ENCODE measurements around the gene TFIP11.

Gene TFIP11

DNA sequence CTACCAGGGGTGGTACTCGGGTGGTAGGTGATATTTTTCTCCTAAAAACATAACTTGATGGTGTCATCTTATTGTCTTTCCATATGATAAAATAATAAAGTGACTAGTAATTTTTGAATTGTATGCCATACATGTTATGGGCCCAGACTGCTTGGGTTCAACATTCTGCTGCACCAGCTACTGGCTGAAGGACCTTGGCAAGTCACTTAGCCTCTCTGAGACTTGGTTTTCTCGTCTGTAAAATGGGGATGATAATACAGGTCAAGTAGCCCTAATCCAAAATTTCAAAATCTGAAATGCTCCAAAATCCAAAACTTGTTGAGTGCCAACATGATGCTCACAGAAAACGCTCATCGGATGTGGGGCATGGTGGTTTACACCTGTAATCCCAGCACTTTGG lies 35.6 kb upstream of the TFIP11 start:
- Mint-ChIP-seq H3K27me3 (no peaks in the 10 kb centered on the region), H3K27ac (peak overlapping the region; percentile 82), H3K36me3 (ENCODE audit: low read depth) (peaks cover 21% of the 10 kb centered on the region), H3K9me3 (peaks cover 4% of the 10 kb centered on the region), H3K4me1 (peaks cover 39% of the 10 kb centered on the region), H3K4me3 (no peak overlapping the region)
- ATAC-seq (no peak), DNase-seq (no peak)

DNA sequence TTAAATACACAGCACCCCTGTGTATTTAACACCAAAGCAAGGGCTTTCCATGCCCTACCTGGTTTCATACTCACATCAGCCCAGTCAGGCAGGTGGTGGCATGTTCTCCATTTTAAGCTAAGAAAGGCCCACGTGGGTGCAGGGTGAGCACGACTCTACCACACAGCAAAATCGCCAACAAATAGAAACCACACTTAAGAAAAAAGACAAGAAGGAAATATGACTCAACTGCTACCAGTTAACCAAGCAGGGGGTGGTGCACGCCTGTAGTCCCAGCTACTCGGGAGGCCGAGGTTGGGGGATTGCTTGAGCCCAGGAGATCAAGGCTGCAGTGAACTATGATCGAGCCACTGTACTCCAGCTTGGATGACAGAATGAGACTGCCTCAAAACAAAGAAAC lies 35.2 kb upstream of the TFIP11 start:
- peak overlapping the region; percentile 82 for H3K27ac Mint-ChIP-seq
- peaks cover 4% of the 10 kb centered on the region for H3K9me3 Mint-ChIP-seq
- H3K36me3 Mint-ChIP-seq (ENCODE audit: low read depth) = peaks cover 21% of the 10 kb centered on the region
- ATAC-seq (peak; percentile 70), DNase-seq (peak; percentile 35)
- no peaks in the 10 kb centered on the region for H3K27me3 Mint-ChIP-seq
- H3K4me3 Mint-ChIP-seq = no peak overlapping the region
- H3K4me1 Mint-ChIP-seq = peaks cover 43% of the 10 kb centered on the region

DNA sequence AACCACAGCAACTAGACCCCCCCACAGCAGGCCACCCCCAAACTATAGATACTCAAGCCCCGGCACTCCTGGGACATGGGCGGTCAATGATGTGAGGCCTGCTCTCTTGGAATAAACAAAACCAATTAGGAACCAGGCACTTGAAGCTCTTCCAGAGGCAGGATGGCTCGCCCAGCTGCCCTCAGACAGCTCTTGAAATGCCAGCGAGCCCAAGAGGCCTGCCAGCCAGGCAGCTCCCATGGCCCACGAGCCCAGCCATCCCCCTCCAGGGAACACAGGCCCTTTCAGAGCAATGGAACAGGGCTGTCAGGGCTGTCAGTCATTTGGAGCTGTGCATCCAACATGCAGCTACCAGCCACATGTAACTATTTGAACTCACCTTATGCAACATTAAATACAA lies 34.0 kb upstream of the TFIP11 start:
- DNase-seq (no peak), ATAC-seq (no peak)
- Mint-ChIP-seq H3K27me3 (no peaks in the 10 kb centered on the region), H3K4me1 (peaks cover 45% of the 10 kb centered on the region), H3K9me3 (peaks cover 4% of the 10 kb centered on the region), H3K36me3 (ENCODE audit: low read depth) (peaks cover 21% of the 10 kb centered on the region), H3K4me3 (no peak overlapping the region), H3K27ac (no peak overlapping the region)

DNA sequence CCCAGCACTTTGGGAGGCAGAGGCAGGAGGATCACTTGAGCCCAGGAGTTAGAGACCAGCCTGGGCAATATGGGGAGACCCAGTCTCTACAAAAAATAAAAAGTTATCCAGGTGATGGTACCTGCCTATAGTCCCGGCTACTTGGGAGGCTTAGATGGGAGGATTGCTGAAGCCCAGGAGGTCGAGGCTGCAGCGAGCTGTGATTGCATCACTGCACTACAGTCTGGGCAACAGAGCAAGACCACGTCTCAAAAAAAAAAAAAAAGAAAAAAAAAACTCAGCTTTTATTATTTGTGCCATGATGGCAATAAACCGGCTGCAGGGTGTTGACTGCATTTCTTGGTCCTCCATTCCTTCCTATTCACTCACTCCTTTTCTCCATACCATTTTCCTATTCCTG lies 33.6 kb upstream of the TFIP11 start:
- H3K27me3 Mint-ChIP-seq = no peaks in the 10 kb centered on the region
- H3K4me1 Mint-ChIP-seq = peaks cover 45% of the 10 kb centered on the region
- no peak overlapping the region for H3K27ac Mint-ChIP-seq
- no peak for DNase-seq
- H3K36me3 Mint-ChIP-seq (ENCODE audit: low read depth) = peaks cover 21% of the 10 kb centered on the region
- peaks cover 4% of the 10 kb centered on the region for H3K9me3 Mint-ChIP-seq
- no peak overlapping the region for H3K4me3 Mint-ChIP-seq
- ATAC-seq = no peak

DNA sequence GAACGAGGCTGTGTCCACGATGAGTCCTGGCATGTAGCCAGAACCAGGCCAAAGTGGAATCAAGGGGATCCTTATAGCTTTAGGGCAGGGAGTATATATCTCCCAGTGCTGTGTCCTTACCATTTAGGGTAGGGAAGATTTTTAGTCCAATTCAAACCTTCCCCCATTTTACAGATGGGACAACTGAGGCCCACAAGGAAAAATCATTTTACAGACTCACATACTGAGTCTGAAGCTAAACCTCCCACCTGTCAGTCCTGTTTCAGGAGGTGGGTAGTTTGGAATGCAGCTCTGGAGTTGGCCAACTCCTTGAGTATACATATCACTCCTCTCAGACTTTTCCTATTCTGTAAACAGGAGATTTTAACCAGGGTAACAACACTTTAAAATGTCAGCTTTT lies 33.1 kb upstream of the TFIP11 start:
- H3K27ac Mint-ChIP-seq = peak overlapping the region; percentile 31
- H3K9me3 Mint-ChIP-seq = peaks cover 4% of the 10 kb centered on the region
- H3K4me1 Mint-ChIP-seq = peaks cover 45% of the 10 kb centered on the region
- no peak overlapping the region for H3K4me3 Mint-ChIP-seq
- no peaks in the 10 kb centered on the region for H3K27me3 Mint-ChIP-seq
- DNase-seq (no peak), ATAC-seq (no peak)
- peaks cover 24% of the 10 kb centered on the region for H3K36me3 Mint-ChIP-seq (ENCODE audit: low read depth)

DNA sequence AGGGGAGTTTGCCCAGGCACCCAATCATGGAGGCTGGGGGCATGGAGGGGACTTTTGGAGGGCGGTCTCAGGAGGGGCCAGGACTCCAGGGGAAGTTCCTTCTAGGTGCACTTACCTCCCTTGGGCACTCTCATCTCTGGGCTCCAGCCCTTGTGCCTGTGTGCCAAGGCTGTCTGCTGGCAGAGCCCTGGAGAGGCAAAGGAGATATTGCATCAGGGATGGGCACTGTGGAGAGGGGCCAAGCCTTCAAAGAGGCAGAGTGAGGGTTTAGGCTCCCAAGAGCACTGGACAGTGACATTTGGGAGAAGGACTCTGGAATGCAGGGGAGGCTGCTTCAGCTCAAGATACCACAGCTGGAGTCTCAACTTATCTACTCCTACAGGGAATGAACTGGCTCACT lies 32.2 kb upstream of the TFIP11 start:
- DNase-seq = no peak
- Mint-ChIP-seq H3K9me3 (peaks cover 4% of the 10 kb centered on the region), H3K27ac (no peak overlapping the region), H3K4me1 (peaks cover 45% of the 10 kb centered on the region), H3K4me3 (no peak overlapping the region), H3K27me3 (no peaks in the 10 kb centered on the region), H3K36me3 (ENCODE audit: low read depth) (peaks cover 31% of the 10 kb centered on the region)
- ATAC-seq = no peak

DNA sequence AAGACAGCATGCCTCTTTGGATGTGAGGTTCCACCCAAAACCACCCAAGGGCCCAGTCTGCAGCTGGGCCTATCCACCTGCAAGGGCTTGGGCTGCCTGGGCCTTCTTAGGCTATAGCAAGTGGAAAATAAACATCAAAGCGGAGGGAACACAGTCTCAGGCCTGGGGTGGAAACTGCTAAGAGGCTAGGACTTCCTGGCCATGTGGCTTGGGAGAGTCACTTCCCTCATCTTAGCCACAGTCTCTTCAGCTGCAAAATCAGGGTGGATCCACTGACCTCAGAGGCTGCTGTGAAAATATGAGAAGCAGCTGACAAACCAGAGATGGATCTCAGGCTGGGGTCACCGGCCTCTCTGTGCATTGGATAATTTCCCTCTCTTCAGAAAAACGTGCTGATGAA lies 30.6 kb upstream of the TFIP11 start:
- Mint-ChIP-seq H3K27ac (peak overlapping the region; percentile 52), H3K36me3 (ENCODE audit: low read depth) (peaks cover 34% of the 10 kb centered on the region), H3K27me3 (no peaks in the 10 kb centered on the region), H3K4me1 (peaks cover 43% of the 10 kb centered on the region), H3K9me3 (peaks cover 4% of the 10 kb centered on the region), H3K4me3 (no peak overlapping the region)
- ATAC-seq = peak; percentile 52
- no peak for DNase-seq

DNA sequence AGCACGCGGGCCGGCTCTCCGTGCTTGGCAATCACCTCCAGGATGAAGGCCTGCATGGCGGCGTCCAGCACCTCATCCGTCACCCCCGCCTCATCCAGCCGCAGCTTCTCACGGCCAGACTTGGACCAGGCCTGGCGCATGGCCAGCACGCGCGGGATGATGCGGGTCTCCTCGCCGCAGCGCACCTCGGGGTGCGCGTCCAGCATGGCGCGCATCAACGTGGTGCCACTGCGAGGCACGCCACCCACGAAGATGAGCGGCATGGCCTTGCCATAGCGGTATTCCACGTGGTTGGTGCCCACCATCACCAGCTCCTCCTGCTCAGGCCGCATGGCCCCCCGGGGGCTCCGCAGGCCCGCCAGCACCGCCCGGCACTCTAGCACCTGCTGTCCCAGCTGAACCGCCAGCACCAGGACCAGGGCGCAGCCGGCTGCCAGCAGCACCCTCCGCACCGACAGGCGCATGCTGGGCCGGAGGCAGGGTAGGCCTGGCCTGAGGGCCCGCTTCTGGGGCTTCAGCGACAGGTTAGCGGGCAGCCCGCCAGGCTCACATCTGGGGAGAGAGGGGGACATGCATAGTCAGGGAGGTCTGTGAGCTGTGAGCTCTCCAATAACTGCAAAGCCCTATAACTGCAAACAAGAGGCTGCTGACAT lies 29.0 kb upstream of the TFIP11 start:
- Mint-ChIP-seq H3K36me3 (ENCODE audit: low read depth) (peaks cover 23% of the 10 kb centered on the region), H3K9me3 (no peaks in the 10 kb centered on the region), H3K27me3 (no peaks in the 10 kb centered on the region), H3K27ac (no peak overlapping the region), H3K4me3 (no peak overlapping the region), H3K4me1 (peaks cover 39% of the 10 kb centered on the region)
- DNase-seq (no peak), ATAC-seq (no peak)

DNA sequence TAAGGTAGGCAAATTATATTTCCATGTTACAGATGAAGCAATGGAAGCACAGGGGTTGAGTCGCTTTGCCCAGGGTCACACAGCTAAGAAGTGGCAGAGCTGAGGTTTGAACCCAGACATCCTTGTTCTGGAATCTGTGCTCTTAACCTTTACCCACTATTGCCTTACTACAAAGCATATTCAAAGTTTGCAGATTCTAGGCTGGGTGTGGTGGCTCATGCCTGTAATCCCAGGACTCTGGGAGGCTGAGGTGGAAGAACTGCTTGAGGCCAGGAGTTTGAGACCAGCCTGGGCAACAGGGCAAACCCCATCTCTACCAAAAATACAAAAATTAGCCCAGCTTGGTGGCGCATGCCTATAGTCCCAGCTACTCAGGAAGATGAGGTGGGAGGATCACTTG lies 27.8 kb upstream of the TFIP11 start:
- no peaks in the 10 kb centered on the region for H3K27me3 Mint-ChIP-seq
- peaks cover 20% of the 10 kb centered on the region for H3K36me3 Mint-ChIP-seq (ENCODE audit: low read depth)
- ATAC-seq (no peak), DNase-seq (no peak)
- H3K9me3 Mint-ChIP-seq = no peaks in the 10 kb centered on the region
- H3K4me1 Mint-ChIP-seq = peaks cover 46% of the 10 kb centered on the region
- H3K27ac Mint-ChIP-seq = no peak overlapping the region
- H3K4me3 Mint-ChIP-seq = no peak overlapping the region

DNA sequence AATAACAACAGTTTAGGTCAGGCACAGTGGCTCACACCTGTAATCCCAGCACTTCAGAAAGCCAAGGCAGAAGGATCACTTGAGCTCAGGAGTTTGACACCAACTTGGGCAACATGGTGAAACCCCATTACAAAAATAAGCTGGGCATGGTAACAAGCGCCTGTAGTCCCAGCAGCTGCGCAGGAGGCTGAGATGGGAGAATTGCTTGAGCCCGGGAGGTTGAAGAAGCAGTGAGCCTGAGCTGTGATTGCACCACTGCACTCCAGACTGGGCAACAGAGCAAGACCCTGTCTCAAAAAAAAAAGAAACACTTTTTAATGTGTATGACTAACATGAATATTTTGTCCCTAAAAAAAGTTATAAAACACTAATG lies 24.5 kb upstream of the TFIP11 start:
- no peaks in the 10 kb centered on the region for H3K27me3 Mint-ChIP-seq
- H3K27ac Mint-ChIP-seq = peak overlapping the region; percentile 49
- DNase-seq (no peak), ATAC-seq (no peak)
- H3K9me3 Mint-ChIP-seq = no peaks in the 10 kb centered on the region
- no peak overlapping the region for H3K4me3 Mint-ChIP-seq
- H3K36me3 Mint-ChIP-seq (ENCODE audit: low read depth) = peaks cover 29% of the 10 kb centered on the region
- peaks cover 49% of the 10 kb centered on the region for H3K4me1 Mint-ChIP-seq

DNA sequence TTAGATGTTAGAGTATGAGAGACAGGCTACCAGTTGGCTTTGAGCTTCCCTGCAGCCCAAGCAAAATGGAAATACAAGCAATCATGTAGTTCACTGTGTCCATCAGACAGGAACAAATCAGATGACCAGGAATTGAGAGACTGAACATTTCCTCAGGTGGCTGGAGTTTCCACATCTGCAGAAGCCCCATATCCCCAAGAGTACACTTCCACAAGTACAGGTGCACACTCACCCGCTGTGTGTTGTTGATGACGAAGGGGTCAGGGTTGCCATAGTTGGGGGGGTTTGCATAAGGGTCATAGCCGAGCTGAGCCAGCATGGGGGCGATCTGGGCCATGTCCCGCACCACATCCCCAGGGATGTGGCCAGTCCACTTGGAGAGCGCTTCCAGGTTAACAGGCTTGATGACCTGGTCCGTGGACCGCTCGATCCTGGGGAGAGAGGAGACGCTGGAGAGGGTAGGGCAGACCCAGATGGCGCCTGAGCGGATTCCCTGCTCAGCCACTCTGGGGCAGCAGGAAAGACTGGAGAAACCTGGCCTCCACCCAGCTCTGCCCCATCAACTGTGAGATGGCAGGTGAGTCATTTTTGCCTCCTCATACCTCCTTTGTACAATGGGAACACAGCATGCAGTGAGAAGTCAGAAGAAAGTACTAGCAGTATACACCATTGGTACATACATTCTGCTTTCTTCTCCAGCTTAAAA lies 23.9 kb upstream of the TFIP11 start:
- DNase-seq (no peak), ATAC-seq (no peak)
- no peaks in the 10 kb centered on the region for H3K27me3 Mint-ChIP-seq
- peak overlapping the region; percentile 61 for H3K27ac Mint-ChIP-seq
- H3K36me3 Mint-ChIP-seq (ENCODE audit: low read depth) = peaks cover 33% of the 10 kb centered on the region
- H3K4me3 Mint-ChIP-seq = no peak overlapping the region
- peaks cover 49% of the 10 kb centered on the region for H3K4me1 Mint-ChIP-seq
- H3K9me3 Mint-ChIP-seq = no peaks in the 10 kb centered on the region

DNA sequence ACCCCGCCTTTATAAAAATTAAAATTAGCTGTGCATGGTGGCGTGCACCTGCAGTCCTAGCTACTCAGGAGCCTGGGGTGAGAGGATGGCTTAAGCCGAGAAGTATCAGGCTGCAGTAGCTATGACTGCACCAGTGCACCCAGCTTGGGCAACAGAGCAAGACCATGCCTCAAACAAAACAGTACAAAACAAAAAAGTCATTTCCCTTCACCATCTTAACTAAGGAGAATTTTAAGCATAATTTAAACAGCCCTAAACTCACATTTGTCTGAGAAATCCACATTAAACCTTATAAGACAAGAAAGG lies 23.3 kb upstream of the TFIP11 start:
- ATAC-seq (no peak), DNase-seq (no peak)
- Mint-ChIP-seq H3K36me3 (ENCODE audit: low read depth) (peaks cover 35% of the 10 kb centered on the region), H3K4me1 (peaks cover 49% of the 10 kb centered on the region), H3K4me3 (no peak overlapping the region), H3K27ac (peak overlapping the region; percentile 61), H3K9me3 (no peaks in the 10 kb centered on the region), H3K27me3 (no peaks in the 10 kb centered on the region)

DNA sequence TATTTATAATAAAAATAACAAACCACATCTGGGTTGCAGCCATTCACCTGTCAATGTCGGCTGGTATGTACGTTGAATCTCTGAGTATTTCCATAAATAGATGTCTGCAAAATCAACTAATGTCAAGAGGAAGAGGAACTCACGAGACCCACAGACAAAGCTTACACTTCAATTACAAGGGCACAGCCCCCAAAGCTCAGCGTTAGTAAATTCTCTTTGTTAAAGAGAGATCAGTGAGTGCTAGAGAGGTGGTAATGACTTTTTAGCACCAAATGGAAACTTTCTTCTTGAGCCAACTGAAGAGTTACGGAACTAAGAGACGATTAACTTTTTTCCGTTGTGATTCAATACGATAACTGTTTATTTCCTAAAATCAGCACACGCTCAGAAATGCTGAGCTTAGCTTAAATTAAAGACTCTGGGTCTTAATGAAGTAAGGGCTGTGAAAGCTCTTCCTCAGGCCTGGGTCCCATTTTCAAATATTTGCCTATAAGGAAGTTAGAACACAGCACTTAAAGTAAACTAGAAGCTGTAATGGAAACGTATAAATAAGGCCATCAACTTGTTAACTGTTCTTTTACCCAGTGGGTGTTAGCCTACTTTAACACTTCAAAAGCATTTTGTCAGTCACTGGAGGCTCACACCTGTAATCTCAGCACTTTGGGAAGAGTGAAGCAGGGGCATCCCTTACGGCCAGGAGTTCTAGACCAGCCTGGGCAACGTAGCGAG lies 22.8 kb upstream of the TFIP11 start:
- ATAC-seq (peak; percentile 64), DNase-seq (no peak)
- Mint-ChIP-seq H3K27me3 (no peaks in the 10 kb centered on the region), H3K9me3 (no peaks in the 10 kb centered on the region), H3K4me1 (peaks cover 49% of the 10 kb centered on the region), H3K36me3 (ENCODE audit: low read depth) (peaks cover 36% of the 10 kb centered on the region), H3K27ac (peak overlapping the region; percentile 61), H3K4me3 (no peak overlapping the region)

DNA sequence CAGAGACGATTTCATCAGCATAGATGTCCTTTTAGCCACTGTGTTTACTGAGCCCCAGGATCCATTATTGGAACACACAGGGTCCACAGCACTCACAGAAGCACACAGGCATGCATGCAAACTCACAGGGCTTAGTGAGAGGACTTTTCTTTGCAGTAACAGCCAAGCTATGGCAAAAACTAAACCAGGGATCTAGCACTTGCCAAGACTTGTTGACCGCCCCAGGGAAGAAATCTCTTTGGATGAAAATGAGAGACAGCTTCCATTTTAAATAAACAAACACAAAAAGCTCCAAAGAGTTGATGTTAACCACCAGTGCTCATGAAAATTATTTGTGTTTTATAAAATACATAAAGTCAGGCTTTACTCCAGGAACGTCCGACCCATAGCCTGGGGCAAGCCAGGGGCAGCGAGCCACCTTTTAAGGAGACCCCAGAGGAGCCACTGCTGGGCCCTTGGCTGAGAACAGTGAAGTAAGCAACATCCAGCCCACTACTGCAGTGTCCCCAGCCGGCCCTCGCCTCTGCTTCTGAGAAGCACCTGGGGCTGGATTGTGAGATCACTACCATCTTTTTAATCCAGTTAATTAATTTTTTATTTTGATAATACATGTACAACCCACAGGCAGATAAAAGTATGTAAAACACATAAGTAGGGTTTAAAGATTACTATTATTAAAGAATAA lies 22.0 kb upstream of the TFIP11 start:
- Mint-ChIP-seq H3K9me3 (no peaks in the 10 kb centered on the region), H3K36me3 (ENCODE audit: low read depth) (peaks cover 34% of the 10 kb centered on the region), H3K27ac (no peak overlapping the region), H3K27me3 (no peaks in the 10 kb centered on the region), H3K4me3 (no peak overlapping the region), H3K4me1 (peaks cover 49% of the 10 kb centered on the region)
- ATAC-seq (no peak), DNase-seq (no peak)

DNA sequence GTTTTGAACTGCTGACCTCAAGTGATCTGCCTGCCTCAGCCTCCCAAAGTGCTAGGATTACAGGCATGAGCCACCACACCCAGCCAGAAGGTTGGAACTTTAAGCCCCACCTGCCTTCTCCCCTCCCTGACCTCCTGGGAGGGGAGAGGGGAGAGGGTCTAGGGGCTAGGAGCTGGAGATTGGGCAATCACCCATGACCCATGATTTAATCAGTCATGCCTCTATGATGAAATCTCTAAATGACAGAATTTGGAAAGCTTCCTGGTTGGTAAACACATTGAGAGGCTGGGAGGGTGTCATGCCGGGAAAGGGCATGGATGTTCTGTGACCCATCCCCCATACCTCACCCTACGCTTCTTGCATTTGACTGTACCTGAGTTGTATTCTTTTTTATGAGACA lies 17.1 kb upstream of the TFIP11 start:
- Mint-ChIP-seq H3K36me3 (ENCODE audit: low read depth) (peaks cover 28% of the 10 kb centered on the region), H3K4me3 (no peak overlapping the region), H3K4me1 (peaks cover 20% of the 10 kb centered on the region), H3K27ac (no peak overlapping the region), H3K9me3 (no peaks in the 10 kb centered on the region), H3K27me3 (no peaks in the 10 kb centered on the region)
- ATAC-seq (no peak), DNase-seq (no peak)
